GM21529 (cell line): ENCODE measurements around the gene LGALS9C.
"Not testable (repeated sequence)": the region's sequence is repeated elsewhere in the genome, so short reads cannot be mapped to it uniquely, and the experiment has no call there.

ENCODE experiments used
- ATAC-seq: cut with Tn5 transposase; IDR thresholded peaks from one replicate; pipeline ENCODE4 v1.9.1; 2021; ENCODE audit not compliant: unreplicated experiment

Gene LGALS9C

GRCh38 chr17:18478362-18478761 lies 1.8 kb downstream of the LGALS9C start:
- ATAC-seq: not testable (repeated sequence)

- not testable (repeated sequence) for ATAC-seq
These were observed 2.5 kb downstream of the LGALS9C start for GRCh38 chr17:18478977-18479595.

GRCh38 chr17:18481775-18482174 lies 5.2 kb downstream of the LGALS9C start:
- ATAC-seq: not testable (repeated sequence)

- not testable (repeated sequence) for ATAC-seq
These were observed 9.4 kb downstream of the LGALS9C start for GRCh38 chr17:18485936-18486464.

- not testable (repeated sequence) for ATAC-seq
These were observed 11.0 kb downstream of the LGALS9C start for GRCh38 chr17:18487633-18488032.

- ATAC-seq: not testable (repeated sequence)
These were observed 12.0 kb downstream of the LGALS9C start for GRCh38 chr17:18488622-18489021.

- ATAC-seq: not testable (repeated sequence)
These were observed 13.4 kb downstream of the LGALS9C start for GRCh38 chr17:18490016-18490415.

GRCh38 chr17:18492712-18493480 lies 16.3 kb downstream of the LGALS9C start:
- ATAC-seq: peak; percentile 64

- ATAC-seq: not testable (repeated sequence)
These were observed 17.7 kb downstream of the LGALS9C start for GRCh38 chr17:18494250-18494768.

GRCh38 chr17:18497044-18497443 lies 20.5 kb downstream of the LGALS9C start:
- ATAC-seq: not testable (repeated sequence)

- ATAC-seq: not testable (repeated sequence)
These were observed 22.5 kb downstream of the LGALS9C start for GRCh38 chr17:18499100-18499499.

- not testable (repeated sequence) for ATAC-seq
These were observed 23.2 kb downstream of the LGALS9C start for GRCh38 chr17:18499756-18500155.

GRCh38 chr17:18500281-18500680 lies 23.7 kb downstream of the LGALS9C start:
- ATAC-seq: not testable (repeated sequence)

- not testable (repeated sequence) for ATAC-seq
These were observed 24.2 kb downstream of the LGALS9C start for GRCh38 chr17:18500816-18501215.

- ATAC-seq: not testable (repeated sequence)
These were observed 26.6 kb downstream of the LGALS9C start for GRCh38 chr17:18503221-18503620.

GRCh38 chr17:18507729-18508128 lies 31.1 kb downstream of the LGALS9C start:
- not testable (repeated sequence) for ATAC-seq

GRCh38 chr17:18508667-18509066 lies 32.1 kb downstream of the LGALS9C start:
- ATAC-seq: not testable (repeated sequence)

- ATAC-seq: not testable (repeated sequence)
These were observed 44.5 kb downstream of the LGALS9C start for GRCh38 chr17:18521100-18521499.

- not testable (repeated sequence) for ATAC-seq
These were observed 48.4 kb downstream of the LGALS9C start for GRCh38 chr17:18525015-18525414.

- ATAC-seq: not testable (repeated sequence)
These were observed 49.7 kb downstream of the LGALS9C start for GRCh38 chr17:18526168-18526800.

- not testable (repeated sequence) for ATAC-seq
These were observed 50.8 kb downstream of the LGALS9C start for GRCh38 chr17:18527354-18527753.
